Measurements from ENCODE around the gene PSMD12.
"Not testable (repeated sequence)": the region's sequence is repeated elsewhere in the genome, so short reads cannot be mapped to it uniquely, and the experiment has no call there.

Gene PSMD12

DNA sequence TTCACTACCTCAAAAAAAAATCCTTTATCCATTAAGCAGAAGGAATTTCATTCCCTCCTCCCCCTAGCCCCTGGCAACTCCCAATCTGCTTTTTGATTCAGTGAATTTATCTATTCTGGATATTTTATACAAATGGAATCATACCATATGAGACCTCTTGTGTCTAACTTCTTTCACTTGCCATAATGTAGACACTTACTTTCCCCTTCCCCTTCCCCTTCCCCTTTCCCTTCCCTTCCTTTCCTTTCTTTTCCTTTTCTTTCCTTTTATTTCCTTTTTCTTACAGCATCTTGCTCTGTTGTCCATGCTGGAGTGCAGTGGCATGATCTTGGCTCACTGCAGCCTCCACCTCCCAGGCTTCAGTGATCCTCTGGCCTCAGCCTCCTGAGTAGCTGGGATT lies 50.5 kb downstream of the PSMD12 start:
- Histone ChIP-seq H3K36me3 (ENCODE audit: control insufficient read depth in 4 of 4, insufficient read depth in 4 of 4, low read length in 3 of 4) (no peaks in the 10 kb centered on the region), H3K4me3 (ENCODE audit: control insufficient read depth in 1 of 7, extremely low read depth in 1 of 7, insufficient read depth in 4 of 7, low read depth in 2 of 7, low read length in 6 of 7) (no peak overlapping the region), H3K4me1 (ENCODE audit: control extremely low read depth in 1 of 4, control insufficient read depth in 4 of 4, insufficient read depth in 4 of 4, low read length in 3 of 4) (peaks cover 0 to 6% (median 0%) of the 10 kb centered on the region in 4 experiments), H3K27ac (ENCODE audit: insufficient read depth in 1 of 2, low read depth in 1 of 2, low read length in 2 of 2, poor library complexity in 1 of 2, severe bottlenecking in 2 of 2) (no peak overlapping the region), H3K9me3 (ENCODE audit: control extremely low read depth in 1 of 5, control insufficient read depth in 4 of 5, insufficient read depth in 2 of 5, low read depth in 1 of 5, low read length in 4 of 5) (no peaks in the 10 kb centered on the region), H3K27me3 (replicated peaks in 2 of 5; ENCODE audit: control insufficient read depth in 4 of 5, insufficient read depth in 5 of 5, low read length in 4 of 5) (no peaks in the 10 kb centered on the region)
- ChIA-PET POLR2A (no interaction called here), CTCF (no interaction called here)
- DNase-seq, result no peak

GRCh38 chr17:67312265-67312664 lies 54.1 kb downstream of the PSMD12 start:
- Histone ChIP-seq H3K4me1 (ENCODE audit: control extremely low read depth in 1 of 4, control insufficient read depth in 4 of 4, insufficient read depth in 4 of 4, low read length in 3 of 4) (peaks cover 0 to 6% (median 0%) of the 10 kb centered on the region in 4 experiments), H3K4me3 (ENCODE audit: control insufficient read depth in 1 of 7, extremely low read depth in 1 of 7, insufficient read depth in 4 of 7, low read depth in 2 of 7, low read length in 6 of 7) (no peak overlapping the region), H3K36me3 (ENCODE audit: control insufficient read depth in 4 of 4, insufficient read depth in 4 of 4, low read length in 3 of 4) (no peaks in the 10 kb centered on the region), H3K27ac (ENCODE audit: insufficient read depth in 1 of 2, low read depth in 1 of 2, low read length in 2 of 2, poor library complexity in 1 of 2, severe bottlenecking in 2 of 2) (no peak overlapping the region), H3K9me3 (ENCODE audit: control extremely low read depth in 1 of 5, control insufficient read depth in 4 of 5, insufficient read depth in 2 of 5, low read depth in 1 of 5, low read length in 4 of 5) (no peaks in the 10 kb centered on the region), H3K27me3 (replicated peaks in 2 of 5; ENCODE audit: control insufficient read depth in 4 of 5, insufficient read depth in 5 of 5, low read length in 4 of 5) (no peaks in the 10 kb centered on the region)
- ChIA-PET CTCF (interaction anchor here (0.7 kb wide), 1 partner anchor 97 kb away, joined by 3 read pairs; no protein-coding TSS in a partner anchor), POLR2A (no interaction called here)
- no peak for DNase-seq
- WGBS (ENCODE audit: insufficient coverage), result 100% methylated on average over 2 of the region's 6 CpGs

GRCh38 chr17:67311575-67311974 lies 54.8 kb downstream of the PSMD12 start:
- Histone ChIP-seq H3K9me3 (ENCODE audit: control extremely low read depth in 1 of 5, control insufficient read depth in 4 of 5, insufficient read depth in 2 of 5, low read depth in 1 of 5, low read length in 4 of 5) (no peaks in the 10 kb centered on the region), H3K4me3 (ENCODE audit: control insufficient read depth in 1 of 7, extremely low read depth in 1 of 7, insufficient read depth in 4 of 7, low read depth in 2 of 7, low read length in 6 of 7) (no peak overlapping the region), H3K27ac (ENCODE audit: insufficient read depth in 1 of 2, low read depth in 1 of 2, low read length in 2 of 2, poor library complexity in 1 of 2, severe bottlenecking in 2 of 2) (no peak overlapping the region), H3K36me3 (ENCODE audit: control insufficient read depth in 4 of 4, insufficient read depth in 4 of 4, low read length in 3 of 4) (no peaks in the 10 kb centered on the region), H3K27me3 (replicated peaks in 2 of 5; ENCODE audit: control insufficient read depth in 4 of 5, insufficient read depth in 5 of 5, low read length in 4 of 5) (no peaks in the 10 kb centered on the region), H3K4me1 (ENCODE audit: control extremely low read depth in 1 of 4, control insufficient read depth in 4 of 4, insufficient read depth in 4 of 4, low read length in 3 of 4) (peaks cover 0 to 6% (median 0%) of the 10 kb centered on the region in 4 experiments)
- no peak for DNase-seq
- 94% methylated on average over 3 of the region's 4 CpGs for WGBS (ENCODE audit: insufficient coverage)
- ChIA-PET CTCF (interaction anchor here (1.3 kb wide), 1 partner anchor 19 kb away, joined by 5 read pairs; no protein-coding TSS in a partner anchor), POLR2A (no interaction called here)

- 95% methylated on average over 10 of the region's 10 CpGs for WGBS (ENCODE audit: insufficient coverage)
- no peak overlapping the region for H3K4me3 ChIP-seq (ENCODE audit: control insufficient read depth in 1 of 7, extremely low read depth in 1 of 7, insufficient read depth in 4 of 7, low read depth in 2 of 7, low read length in 6 of 7)
- H3K9me3 ChIP-seq (ENCODE audit: control extremely low read depth in 1 of 5, control insufficient read depth in 4 of 5, insufficient read depth in 2 of 5, low read depth in 1 of 5, low read length in 4 of 5), result no peaks in the 10 kb centered on the region
- no peaks in the 10 kb centered on the region for H3K36me3 ChIP-seq (ENCODE audit: control insufficient read depth in 4 of 4, insufficient read depth in 4 of 4, low read length in 3 of 4)
- H3K4me1 ChIP-seq (ENCODE audit: control extremely low read depth in 1 of 4, control insufficient read depth in 4 of 4, insufficient read depth in 4 of 4, low read length in 3 of 4), result peaks cover 0 to 6% (median 0%) of the 10 kb centered on the region in 4 experiments
- POLR2A ChIA-PET, result interaction anchor here (0.5 kb wide), 1 partner anchor 514 kb away, joined by 3 read pairs; no protein-coding TSS in a partner anchor
- CTCF ChIA-PET, result interaction anchor here (0.6 to 1.4 kb wide), 3 partner anchors 16 to 219 kb away, joined by 3 to 5 read pairs (median 4); no protein-coding TSS in a partner anchor
- no peak for DNase-seq
- no peak overlapping the region for H3K27ac ChIP-seq (ENCODE audit: insufficient read depth in 1 of 2, low read depth in 1 of 2, low read length in 2 of 2, poor library complexity in 1 of 2, severe bottlenecking in 2 of 2)
- H3K27me3 ChIP-seq (replicated peaks in 2 of 5; ENCODE audit: control insufficient read depth in 4 of 5, insufficient read depth in 5 of 5, low read length in 4 of 5), result no peaks in the 10 kb centered on the region
Measured at GRCh38 chr17:67310406-67310805, 56.0 kb downstream of the PSMD12 start.

DNA sequence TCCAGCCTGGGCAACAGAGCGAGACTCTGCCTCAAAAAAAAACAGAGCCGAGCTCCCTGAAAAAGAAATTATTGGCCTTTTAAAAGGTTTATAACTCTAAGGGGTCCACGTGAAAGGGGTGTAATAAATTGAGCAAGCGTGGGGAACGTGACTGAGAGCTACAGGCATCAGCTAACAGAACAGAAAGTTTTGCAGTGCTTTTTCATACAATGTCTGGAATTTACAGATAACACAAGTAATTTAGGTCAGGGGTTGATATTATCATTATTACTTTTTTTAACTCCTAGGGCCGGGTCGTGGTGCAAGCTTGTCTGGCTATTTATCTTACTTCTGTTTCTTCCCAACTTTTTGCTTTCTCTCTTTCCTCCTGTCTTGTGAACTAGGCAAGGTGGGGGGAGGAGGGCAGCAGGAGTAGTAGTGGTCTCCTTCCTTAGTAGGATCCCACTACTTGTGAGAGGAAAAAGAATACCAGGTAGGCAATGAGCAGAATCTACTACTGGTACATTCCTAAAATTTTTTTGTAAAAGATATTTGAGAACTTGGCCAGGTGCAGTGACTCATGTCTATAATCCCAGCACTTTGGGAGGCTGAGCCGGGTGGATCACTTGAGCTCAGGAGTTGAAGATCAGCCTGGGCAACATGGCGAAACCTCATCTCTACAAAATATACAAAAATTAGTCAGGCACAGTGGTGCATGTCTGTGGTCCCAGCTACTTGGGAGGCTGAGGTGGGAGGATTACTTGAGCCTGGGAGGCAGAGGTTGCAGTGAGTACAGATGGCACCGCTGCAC lies 60.7 kb downstream of the PSMD12 start:
- POLR2A ChIA-PET, result interaction anchor here (0.7 kb wide), 1 partner anchor 67 kb away, joined by 7 read pairs; no protein-coding TSS in a partner anchor
- CTCF ChIA-PET, result interaction anchor here (0.7 to 1.3 kb wide), 4 partner anchors 11 to 21 kb away, joined by 3 read pairs; no protein-coding TSS in a partner anchor
- not testable (repeated sequence) for H3K36me3 ChIP-seq (ENCODE audit: control insufficient read depth in 4 of 4, insufficient read depth in 4 of 4, low read length in 3 of 4); H3K27ac ChIP-seq (ENCODE audit: insufficient read depth in 1 of 2, low read depth in 1 of 2, low read length in 2 of 2, poor library complexity in 1 of 2, severe bottlenecking in 2 of 2); H3K4me1 ChIP-seq (ENCODE audit: control extremely low read depth in 1 of 4, control insufficient read depth in 4 of 4, insufficient read depth in 4 of 4, low read length in 3 of 4); H3K27me3 ChIP-seq (replicated peaks in 2 of 5; ENCODE audit: control insufficient read depth in 4 of 5, insufficient read depth in 5 of 5, low read length in 4 of 5); H3K4me3 ChIP-seq (ENCODE audit: control insufficient read depth in 1 of 7, extremely low read depth in 1 of 7, insufficient read depth in 4 of 7, low read depth in 2 of 7, low read length in 6 of 7); H3K9me3 ChIP-seq (ENCODE audit: control extremely low read depth in 1 of 5, control insufficient read depth in 4 of 5, insufficient read depth in 2 of 5, low read depth in 1 of 5, low read length in 4 of 5)
- WGBS (ENCODE audit: insufficient coverage), result 93% methylated on average over 3 of the region's 10 CpGs
- peak in 2 of 3 donors; percentile 15 to 33 for DNase-seq

DNA sequence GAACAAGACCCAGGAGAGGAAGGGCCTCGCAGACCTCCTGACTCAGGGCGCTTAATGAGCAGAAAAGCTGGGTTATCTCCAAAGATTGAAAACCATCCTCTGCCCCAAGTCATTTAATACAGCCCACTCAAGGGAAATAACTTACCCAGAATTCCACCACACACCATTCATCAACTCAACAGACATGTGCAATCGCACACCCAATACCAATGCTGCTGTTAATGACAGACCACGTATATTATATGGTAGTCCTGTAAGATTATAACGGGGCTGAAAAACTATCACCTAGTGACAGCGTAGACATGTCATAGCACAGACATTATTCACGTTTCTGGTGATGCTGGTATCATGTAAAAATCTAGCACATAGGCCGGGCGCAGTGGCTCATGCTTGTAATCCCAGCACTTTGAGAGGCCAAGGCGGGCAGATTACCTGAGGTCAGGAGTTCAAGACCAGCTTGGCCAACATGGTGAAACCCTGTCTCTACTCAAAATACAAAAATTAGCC lies 68.9 kb downstream of the PSMD12 start:
- no peak for DNase-seq
- H3K9me3 ChIP-seq (ENCODE audit: control extremely low read depth in 1 of 5, control insufficient read depth in 4 of 5, insufficient read depth in 2 of 5, low read depth in 1 of 5, low read length in 4 of 5), result no peaks in the 10 kb centered on the region
- H3K4me1 ChIP-seq (ENCODE audit: control extremely low read depth in 1 of 4, control insufficient read depth in 4 of 4, insufficient read depth in 4 of 4, low read length in 3 of 4), result peaks cover 0 to 3% (median 0%) of the 10 kb centered on the region in 4 experiments
- H3K4me3 ChIP-seq (ENCODE audit: control insufficient read depth in 1 of 7, extremely low read depth in 1 of 7, insufficient read depth in 4 of 7, low read depth in 2 of 7, low read length in 6 of 7), result no peak overlapping the region
- no peak overlapping the region for H3K27ac ChIP-seq (ENCODE audit: insufficient read depth in 1 of 2, low read depth in 1 of 2, low read length in 2 of 2, poor library complexity in 1 of 2, severe bottlenecking in 2 of 2)
- 93% methylated on average over 10 of the region's 10 CpGs for WGBS (ENCODE audit: insufficient coverage)
- ChIA-PET CTCF (interaction anchor here (10.7 kb wide), 1 partner anchor 76 kb away, joined by 123 read pairs; no protein-coding TSS in a partner anchor), POLR2A (no interaction called here)
- no peaks in the 10 kb centered on the region for H3K27me3 ChIP-seq (replicated peaks in 2 of 5; ENCODE audit: control insufficient read depth in 4 of 5, insufficient read depth in 5 of 5, low read length in 4 of 5)
- no peaks in the 10 kb centered on the region for H3K36me3 ChIP-seq (ENCODE audit: control insufficient read depth in 4 of 4, insufficient read depth in 4 of 4, low read length in 3 of 4)

Measured in common myeloid progenitor, CD34-positive (primary cell).